Measurements from ENCODE around the gene GARIN1A.

The GARIN1A gene

GRCh38 chr7:128691227-128691626, 19.1 kb downstream of the GARIN1A start:
- H3K23ac ChIP-seq (ENCODE audit: low read length), result no peak overlapping the region
- H4K12ac ChIP-seq (ENCODE audit: low read depth, low read length), result no peak overlapping the region
- no peak overlapping the region for H3K4ac ChIP-seq (ENCODE audit: low read depth, low read length)
- H3K27me3 ChIP-seq (ENCODE audit: insufficient read depth, low read length), result no peaks in the 10 kb centered on the region
- no peak overlapping the region for H3K9ac ChIP-seq (ENCODE audit: low read length)
- H4K8ac ChIP-seq (ENCODE audit: low read depth, low read length), result no peak overlapping the region
- no peak overlapping the region for H3K18ac ChIP-seq (ENCODE audit: low read length)
- H3K4me1 ChIP-seq (ENCODE audit: control insufficient read depth in 1 of 2, insufficient read depth in 2 of 2, low read length in 2 of 2), result no peaks in the 10 kb centered on the region
- H3K9me3 ChIP-seq (ENCODE audit: insufficient read depth, low read depth, low read length), result peaks cover 4% of the 10 kb centered on the region
- H4K91ac ChIP-seq (ENCODE audit: low read depth, low read length), result no peak overlapping the region
- H3K4me3 ChIP-seq (ENCODE audit: low read depth, low read length), result no peak overlapping the region
- no peak overlapping the region for H2AFZ ChIP-seq (ENCODE audit: insufficient read depth, low read length, poor library complexity)
- no peaks in the 10 kb centered on the region for H3K79me2 ChIP-seq (ENCODE audit: control insufficient read depth, insufficient read depth, low read length, poor library complexity)
- no peak for DNase-seq
- WGBS (ENCODE audit: extremely low coverage, insufficient coverage, insufficient read length), result no CpG with 5 or more reads among the region's 1 CpG
- no peak overlapping the region for H2BK12ac ChIP-seq (ENCODE audit: low read length)
- no peak overlapping the region for H3K27ac ChIP-seq (ENCODE audit: low read depth, low read length)
- H3K36me3 ChIP-seq (ENCODE audit: control insufficient read depth in 1 of 2, insufficient read depth in 2 of 2, low read length in 2 of 2), result no peaks in the 10 kb centered on the region
- H2BK120ac ChIP-seq (ENCODE audit: insufficient read depth, low read length, poor library complexity), result no peak overlapping the region
- H3K79me1 ChIP-seq (ENCODE audit: low read length), result no peaks in the 10 kb centered on the region
- H3K14ac ChIP-seq (ENCODE audit: low read length), result no peak overlapping the region
- no peak overlapping the region for H3K4me2 ChIP-seq (ENCODE audit: low read length)
- no peak overlapping the region for H2AK5ac ChIP-seq (ENCODE audit: low read length)
- no peak overlapping the region for H2BK5ac ChIP-seq (ENCODE audit: low read depth, low read length, poor library complexity)

DNA sequence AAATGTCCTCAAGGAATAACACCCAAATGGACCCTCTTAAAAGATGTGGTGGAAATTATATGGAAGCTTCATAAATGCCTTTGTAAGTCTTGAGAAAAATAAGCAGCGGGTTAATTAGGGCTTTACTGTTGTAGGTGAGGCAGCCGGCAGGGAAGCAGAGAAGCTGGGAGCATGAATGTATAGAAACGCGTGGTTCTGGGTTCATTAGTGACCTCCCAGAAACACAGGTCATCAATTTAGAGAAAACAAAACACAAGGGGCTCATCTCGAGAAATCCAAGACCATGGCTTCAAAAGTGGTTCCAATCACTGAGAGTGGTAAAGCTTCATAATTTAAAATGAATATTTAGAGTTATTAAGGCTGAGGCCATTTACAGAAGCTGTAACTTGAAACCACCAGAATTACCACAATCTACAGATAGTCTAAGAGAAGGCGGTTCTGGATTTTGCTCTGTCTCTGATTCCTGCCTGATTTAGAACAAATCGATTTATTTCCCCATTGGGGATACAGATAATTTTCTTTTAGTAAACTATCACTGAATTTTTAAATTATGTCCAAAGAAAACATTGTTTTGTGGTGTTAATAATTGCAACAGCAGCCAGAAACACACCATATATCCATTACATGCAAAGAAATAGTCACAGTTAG, 20.7 kb downstream of the GARIN1A start:
- no peak overlapping the region for H3K4ac ChIP-seq (ENCODE audit: low read depth, low read length)
- H4K8ac ChIP-seq (ENCODE audit: low read depth, low read length), result no peak overlapping the region
- no peak overlapping the region for H2BK12ac ChIP-seq (ENCODE audit: low read length)
- H3K27ac ChIP-seq (ENCODE audit: low read depth, low read length), result no peak overlapping the region
- peaks cover 3 to 6% of the 10 kb centered on the region in 2 experiments for H3K4me1 ChIP-seq (ENCODE audit: control insufficient read depth in 1 of 2, insufficient read depth in 2 of 2, low read length in 2 of 2)
- no peak overlapping the region for H3K4me2 ChIP-seq (ENCODE audit: low read length)
- H4K91ac ChIP-seq (ENCODE audit: low read depth, low read length), result no peak overlapping the region
- peaks cover 6% of the 10 kb centered on the region for H3K9me3 ChIP-seq (ENCODE audit: insufficient read depth, low read depth, low read length)
- no peak overlapping the region for H3K4me3 ChIP-seq (ENCODE audit: low read depth, low read length)
- H3K79me1 ChIP-seq (ENCODE audit: low read length), result no peaks in the 10 kb centered on the region
- no peak for DNase-seq
- H3K36me3 ChIP-seq (ENCODE audit: control insufficient read depth in 1 of 2, insufficient read depth in 2 of 2, low read length in 2 of 2), result no peaks in the 10 kb centered on the region
- H2AFZ ChIP-seq (ENCODE audit: insufficient read depth, low read length, poor library complexity), result no peak overlapping the region
- no CpG with 5 or more reads among the region's 7 CpGs for WGBS (ENCODE audit: extremely low coverage, insufficient coverage, insufficient read length)
- H3K79me2 ChIP-seq (ENCODE audit: control insufficient read depth, insufficient read depth, low read length, poor library complexity), result no peaks in the 10 kb centered on the region
- H3K18ac ChIP-seq (ENCODE audit: low read length), result no peak overlapping the region
- H2BK5ac ChIP-seq (ENCODE audit: low read depth, low read length, poor library complexity), result no peak overlapping the region
- no peak overlapping the region for H3K14ac ChIP-seq (ENCODE audit: low read length)
- H3K9ac ChIP-seq (ENCODE audit: low read length), result no peak overlapping the region
- no peak overlapping the region for H2AK5ac ChIP-seq (ENCODE audit: low read length)
- no peak overlapping the region for H3K23ac ChIP-seq (ENCODE audit: low read length)
- no peak overlapping the region for H2BK120ac ChIP-seq (ENCODE audit: insufficient read depth, low read length, poor library complexity)
- no peak overlapping the region for H4K12ac ChIP-seq (ENCODE audit: low read depth, low read length)
- H3K27me3 ChIP-seq (ENCODE audit: insufficient read depth, low read length), result peaks cover 8% of the 10 kb centered on the region

DNA sequence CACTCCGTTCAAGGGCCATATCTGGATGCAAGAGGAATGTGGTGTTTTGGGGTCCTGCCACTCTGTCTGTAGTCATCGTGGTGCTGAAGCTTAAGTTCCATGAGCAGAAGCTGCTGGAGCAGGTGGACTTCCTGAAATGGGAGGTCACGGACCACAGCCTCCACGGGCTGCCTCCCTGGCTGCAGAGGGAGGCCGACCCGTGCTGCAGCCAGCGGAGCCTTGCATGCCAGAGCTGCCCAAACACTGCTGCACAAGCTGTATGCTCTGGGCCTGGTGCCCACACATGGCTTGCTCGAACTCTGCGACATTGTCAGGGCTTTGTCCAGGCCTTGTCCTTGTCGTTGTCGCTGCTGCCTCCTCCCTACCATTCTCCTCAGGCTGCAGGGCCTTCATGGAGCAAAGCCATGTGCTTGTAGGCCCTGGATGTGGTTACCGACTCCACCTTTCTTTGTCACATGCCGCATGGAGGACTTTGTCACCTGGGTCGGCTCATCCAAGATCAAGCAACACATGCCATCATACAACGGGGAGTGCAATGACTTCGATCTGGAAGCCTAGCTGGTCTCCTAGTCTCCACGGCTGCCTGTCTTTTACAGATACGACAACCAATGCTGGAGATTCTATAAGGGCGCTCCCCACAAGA, 21.4 kb downstream of the GARIN1A start:
- no peak overlapping the region for H2AK5ac ChIP-seq (ENCODE audit: low read length)
- DNase-seq, result no peak
- no peaks in the 10 kb centered on the region for H3K36me3 ChIP-seq (ENCODE audit: control insufficient read depth in 1 of 2, insufficient read depth in 2 of 2, low read length in 2 of 2)
- no peak overlapping the region for H3K4me2 ChIP-seq (ENCODE audit: low read length)
- H3K79me2 ChIP-seq (ENCODE audit: control insufficient read depth, insufficient read depth, low read length, poor library complexity), result no peaks in the 10 kb centered on the region
- no peak overlapping the region for H3K9ac ChIP-seq (ENCODE audit: low read length)
- H3K4ac ChIP-seq (ENCODE audit: low read depth, low read length), result no peak overlapping the region
- WGBS (ENCODE audit: extremely low coverage, insufficient coverage, insufficient read length), result no CpG with 5 or more reads among the region's 19 CpGs
- no peak overlapping the region for H3K14ac ChIP-seq (ENCODE audit: low read length)
- no peak overlapping the region for H3K18ac ChIP-seq (ENCODE audit: low read length)
- H4K91ac ChIP-seq (ENCODE audit: low read depth, low read length), result no peak overlapping the region
- H2AFZ ChIP-seq (ENCODE audit: insufficient read depth, low read length, poor library complexity), result no peak overlapping the region
- H3K27me3 ChIP-seq (ENCODE audit: insufficient read depth, low read length), result peaks cover 12% of the 10 kb centered on the region
- H3K4me3 ChIP-seq (ENCODE audit: low read depth, low read length), result no peak overlapping the region
- peaks cover 3 to 6% of the 10 kb centered on the region in 2 experiments for H3K4me1 ChIP-seq (ENCODE audit: control insufficient read depth in 1 of 2, insufficient read depth in 2 of 2, low read length in 2 of 2)
- no peaks in the 10 kb centered on the region for H3K79me1 ChIP-seq (ENCODE audit: low read length)
- H4K8ac ChIP-seq (ENCODE audit: low read depth, low read length), result no peak overlapping the region
- H3K23ac ChIP-seq (ENCODE audit: low read length), result no peak overlapping the region
- no peak overlapping the region for H4K12ac ChIP-seq (ENCODE audit: low read depth, low read length)
- peaks cover 6% of the 10 kb centered on the region for H3K9me3 ChIP-seq (ENCODE audit: insufficient read depth, low read depth, low read length)
- no peak overlapping the region for H2BK120ac ChIP-seq (ENCODE audit: insufficient read depth, low read length, poor library complexity)
- H3K27ac ChIP-seq (ENCODE audit: low read depth, low read length), result no peak overlapping the region
- H2BK5ac ChIP-seq (ENCODE audit: low read depth, low read length, poor library complexity), result no peak overlapping the region
- no peak overlapping the region for H2BK12ac ChIP-seq (ENCODE audit: low read length)

DNA sequence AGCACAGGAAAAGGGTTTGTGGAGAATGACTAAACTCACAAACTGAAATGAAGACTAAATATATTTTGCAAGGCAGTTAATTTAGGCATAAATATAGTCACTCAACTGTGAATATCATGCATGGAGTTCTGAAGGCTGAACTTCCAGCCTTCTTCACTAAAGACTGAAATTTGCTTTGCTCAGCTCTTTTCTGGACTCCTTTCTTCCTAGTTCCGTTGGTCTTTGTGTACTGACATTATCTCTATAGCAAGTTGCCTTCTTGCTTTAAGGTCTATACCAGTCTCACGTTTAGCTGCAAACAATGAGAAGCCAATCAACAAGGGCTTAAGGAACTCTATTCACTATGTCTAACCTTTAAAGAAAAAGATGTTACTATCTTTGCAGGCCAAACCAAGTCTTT, 22.6 kb downstream of the GARIN1A start:
- Histone ChIP-seq H3K4me2 (ENCODE audit: low read length) (no peak overlapping the region), H4K8ac (ENCODE audit: low read depth, low read length) (no peak overlapping the region), H3K23ac (ENCODE audit: low read length) (no peak overlapping the region), H2BK5ac (ENCODE audit: low read depth, low read length, poor library complexity) (no peak overlapping the region), H2BK12ac (ENCODE audit: low read length) (no peak overlapping the region), H3K9ac (ENCODE audit: low read length) (no peak overlapping the region), H3K27me3 (ENCODE audit: insufficient read depth, low read length) (peaks cover 12% of the 10 kb centered on the region), H2AFZ (ENCODE audit: insufficient read depth, low read length, poor library complexity) (no peak overlapping the region), H3K4me3 (ENCODE audit: low read depth, low read length) (no peak overlapping the region), H2BK120ac (ENCODE audit: insufficient read depth, low read length, poor library complexity) (no peak overlapping the region), H3K9me3 (ENCODE audit: insufficient read depth, low read depth, low read length) (peaks cover 6% of the 10 kb centered on the region), H3K14ac (ENCODE audit: low read length) (no peak overlapping the region), H2AK5ac (ENCODE audit: low read length) (no peak overlapping the region), H4K12ac (ENCODE audit: low read depth, low read length) (no peak overlapping the region), H4K91ac (ENCODE audit: low read depth, low read length) (no peak overlapping the region), H3K4me1 (ENCODE audit: control insufficient read depth in 1 of 2, insufficient read depth in 2 of 2, low read length in 2 of 2) (peaks cover 3 to 6% of the 10 kb centered on the region in 2 experiments), H3K18ac (ENCODE audit: low read length) (no peak overlapping the region), H3K27ac (ENCODE audit: low read depth, low read length) (no peak overlapping the region), H3K36me3 (ENCODE audit: control insufficient read depth in 1 of 2, insufficient read depth in 2 of 2, low read length in 2 of 2) (no peaks in the 10 kb centered on the region), H3K79me1 (ENCODE audit: low read length) (no peaks in the 10 kb centered on the region), H3K79me2 (ENCODE audit: control insufficient read depth, insufficient read depth, low read length, poor library complexity) (no peaks in the 10 kb centered on the region), H3K4ac (ENCODE audit: low read depth, low read length) (no peak overlapping the region)
- DNase-seq, result no peak
- no CpG with 5 or more reads among the region's 2 CpGs for WGBS (ENCODE audit: extremely low coverage, insufficient coverage, insufficient read length)
